Subcutaneous adipose tissue (tissue), 4 donors: Measurements from ENCODE around the gene STXBP6. TPM values are rescaled to one million over a fixed set of nuclear protein-coding genes. Genes with fewer than 3 reads are reported as not detected.

Experiments
- CTCF ChIP-seq: fragments of 450-650 bp; IDR thresholded peaks from one replicate; pipeline ENCODE4 v1.5.1; 2016; ENCODE audit warnings: low read depth, mild to moderate bottlenecking, control low read depth, antibody characterized with exemption, moderate library complexity
- total RNA-seq, 4 donors: library from RNA; depleted of rRNA; stranded (reverse); fragments of >200 nt; gene quantifications; one replicate each; pipeline ENCODE4 v1.1.0, GENCODE V29; 2016

STXBP6 gene
- total RNA-seq, 4 donors from 2014 or later: 5.4 to 11.7 (median 9.3) TPM

GRCh38 chr14:24913021-24913420, 136.9 kb downstream of the STXBP6 start:
- no peak for TF ChIP-seq CTCF

GRCh38 chr14:24911324-24912109, 138.4 kb downstream of the STXBP6 start:
- TF ChIP-seq CTCF: no peak

GRCh38 chr14:24910408-24910986, 139.4 kb downstream of the STXBP6 start:
- TF ChIP-seq CTCF: no peak

DNA sequence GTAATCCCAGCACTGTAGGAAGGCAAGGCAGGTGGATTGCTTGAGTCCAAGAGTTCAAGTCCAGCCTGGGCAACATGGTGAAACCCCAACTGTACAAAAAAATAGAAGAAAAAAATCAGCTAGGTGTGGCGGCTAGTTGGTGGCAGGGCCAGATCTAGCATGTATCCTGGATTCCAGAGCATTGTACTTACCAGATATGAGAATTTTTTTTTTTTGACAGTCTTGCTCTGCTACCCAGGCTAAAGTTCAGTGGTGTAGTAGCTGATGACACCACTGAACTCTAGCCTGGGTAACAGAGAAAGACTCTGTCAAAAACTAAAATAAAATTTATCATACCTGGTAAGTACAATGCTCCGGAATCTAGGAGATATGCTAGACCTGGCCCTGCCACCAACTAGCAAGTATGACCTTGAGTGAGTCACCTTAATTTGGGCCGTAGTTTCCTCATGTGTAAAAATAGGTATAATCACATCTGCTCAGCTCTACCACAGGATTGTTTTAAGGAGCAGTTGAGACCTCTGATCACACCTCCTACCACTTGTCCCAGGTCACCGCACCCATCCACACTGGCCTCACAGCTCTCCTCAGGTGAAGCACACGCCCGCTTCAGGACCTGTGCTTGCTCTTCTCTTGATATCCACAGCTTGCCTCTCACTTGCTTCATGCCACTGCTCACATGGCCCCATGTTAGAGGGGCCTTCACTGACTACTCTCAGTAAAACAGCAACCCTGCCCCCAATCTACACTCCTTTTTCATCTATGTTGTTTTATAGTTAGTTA, 140.2 kb downstream of the STXBP6 start:
- no peak for TF ChIP-seq CTCF

- TF ChIP-seq CTCF: no peak
Measured at GRCh38 chr14:24908592-24909236, 141.2 kb downstream of the STXBP6 start.

DNA sequence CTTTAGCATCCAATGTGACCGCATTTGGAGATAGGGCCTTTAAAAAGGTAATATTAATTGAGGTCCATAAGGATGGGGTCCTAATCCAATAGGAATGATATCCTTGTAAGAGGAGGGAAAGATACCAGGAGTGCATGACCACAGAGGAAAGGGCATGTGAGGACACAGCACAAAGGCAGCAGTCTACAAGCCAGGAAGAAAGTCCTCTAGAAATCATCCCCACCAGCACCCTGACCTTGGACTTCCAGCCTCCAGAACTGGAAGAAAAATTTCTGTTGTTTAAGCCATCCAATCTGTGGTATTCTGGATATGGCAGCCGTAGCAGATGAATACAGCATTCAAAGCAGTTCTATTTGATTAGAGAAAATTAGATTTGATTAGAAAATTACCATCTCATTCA, 145.4 kb downstream of the STXBP6 start:
- TF ChIP-seq CTCF: no peak
